ENCODE results near the gene FAR2. TPM values are rescaled to one million over a fixed set of nuclear protein-coding genes. Genes with fewer than 3 reads are reported as not detected.

FAR2 gene
- total RNA-seq, 1 donor from 2014 or later = 13.5 TPM

DNA sequence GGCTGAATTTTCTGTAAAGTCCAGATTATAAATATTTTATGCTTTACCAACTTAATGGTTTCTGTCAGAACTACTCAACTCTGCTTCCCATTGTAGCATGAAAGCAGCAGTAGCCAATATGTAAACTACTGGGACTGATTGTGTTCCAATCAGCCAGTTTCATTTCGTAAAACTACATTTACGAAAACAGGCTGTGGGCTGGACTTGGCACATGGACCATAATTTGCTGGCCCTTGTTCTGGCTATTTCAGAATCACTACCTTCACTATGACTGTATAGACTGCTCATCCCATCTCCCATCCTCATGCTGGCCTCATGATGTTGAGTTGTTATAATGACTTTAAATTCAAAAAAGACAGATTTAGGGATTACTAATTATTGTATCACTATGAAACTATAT lies 38.7 kb downstream of the FAR2 start:
- TF ChIP-seq, protein P1, sequence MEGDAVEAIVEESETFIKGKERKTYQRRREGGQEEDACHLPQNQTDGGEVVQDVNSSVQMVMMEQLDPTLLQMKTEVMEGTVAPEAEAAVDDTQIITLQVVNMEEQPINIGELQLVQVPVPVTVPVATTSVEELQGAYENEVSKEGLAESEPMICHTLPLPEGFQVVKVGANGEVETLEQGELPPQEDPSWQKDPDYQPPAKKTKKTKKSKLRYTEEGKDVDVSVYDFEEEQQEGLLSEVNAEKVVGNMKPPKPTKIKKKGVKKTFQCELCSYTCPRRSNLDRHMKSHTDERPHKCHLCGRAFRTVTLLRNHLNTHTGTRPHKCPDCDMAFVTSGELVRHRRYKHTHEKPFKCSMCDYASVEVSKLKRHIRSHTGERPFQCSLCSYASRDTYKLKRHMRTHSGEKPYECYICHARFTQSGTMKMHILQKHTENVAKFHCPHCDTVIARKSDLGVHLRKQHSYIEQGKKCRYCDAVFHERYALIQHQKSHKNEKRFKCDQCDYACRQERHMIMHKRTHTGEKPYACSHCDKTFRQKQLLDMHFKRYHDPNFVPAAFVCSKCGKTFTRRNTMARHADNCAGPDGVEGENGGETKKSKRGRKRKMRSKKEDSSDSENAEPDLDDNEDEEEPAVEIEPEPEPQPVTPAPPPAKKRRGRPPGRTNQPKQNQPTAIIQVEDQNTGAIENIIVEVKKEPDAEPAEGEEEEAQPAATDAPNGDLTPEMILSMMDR (conservative IDR thresholded peaks at IDR 0.05; ENCODE audit: low read depth, low read length) = no peak
- DNase-seq (ENCODE audit: low read depth) = no peak

DNA sequence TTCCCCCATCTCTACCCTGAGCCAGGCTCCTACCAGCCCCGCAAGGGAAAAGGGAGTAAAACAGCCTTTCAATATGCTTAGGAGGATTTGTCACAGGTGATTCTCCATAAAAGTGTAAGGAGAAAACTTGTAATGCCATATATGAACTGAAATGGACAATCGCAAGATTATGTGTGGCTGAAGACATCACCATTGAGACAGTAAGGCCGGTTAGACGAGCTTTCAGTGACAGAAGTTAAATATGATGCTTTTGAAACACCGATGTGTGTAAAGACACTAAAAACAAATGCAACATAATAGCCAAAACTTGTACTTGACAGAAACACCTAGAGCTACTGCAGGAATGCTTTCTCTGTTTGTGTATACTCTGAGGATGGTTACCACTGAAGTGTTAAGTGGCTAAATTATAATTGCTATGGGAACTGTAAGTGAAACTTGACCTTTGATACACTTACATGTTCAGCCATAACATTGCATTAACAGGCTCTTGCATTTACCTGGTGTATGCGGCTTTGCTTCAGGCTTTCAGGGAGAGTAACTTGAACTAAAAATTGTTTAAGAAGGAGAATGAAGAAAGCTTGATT lies 42.3 kb downstream of the FAR2 start:
- H3K4me3 ChIP-seq (ENCODE audit: low read depth, low read length) = no peak overlapping the region
- TF ChIP-seq, protein P1 (conservative IDR thresholded peaks at IDR 0.05; ENCODE audit: low read depth, low read length) = no peak
- no peak for DNase-seq (ENCODE audit: low read depth)

More for the DNA sequence above, 38.7 kb downstream of the FAR2 start:
- no peak overlapping the region for H3K4me3 ChIP-seq (ENCODE audit: low read depth, low read length)

DNA sequence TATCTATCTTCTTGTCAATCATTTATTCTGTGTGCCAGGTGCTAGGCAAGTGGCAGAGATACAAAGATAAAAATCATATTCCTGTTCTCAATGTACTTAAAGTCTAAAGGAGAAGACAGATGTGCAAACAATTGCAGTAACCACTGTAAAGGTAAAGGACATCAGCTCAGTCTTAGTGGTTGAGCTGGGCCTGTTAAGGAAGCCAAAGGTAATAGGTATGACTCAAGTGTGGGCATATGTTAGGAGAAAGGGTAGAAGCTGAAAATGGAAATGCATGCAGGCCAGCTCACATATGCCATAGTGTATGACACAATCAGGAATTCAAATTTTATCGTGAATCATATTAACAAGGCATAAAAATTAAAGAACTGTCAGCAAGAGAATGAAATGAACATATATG lies 49.8 kb downstream of the FAR2 start:
- no peak overlapping the region for H3K4me3 ChIP-seq (ENCODE audit: low read depth, low read length)
- TF ChIP-seq, protein P1 (conservative IDR thresholded peaks at IDR 0.05; ENCODE audit: low read depth, low read length) = no peak
- no peak for DNase-seq (ENCODE audit: low read depth)

DNA sequence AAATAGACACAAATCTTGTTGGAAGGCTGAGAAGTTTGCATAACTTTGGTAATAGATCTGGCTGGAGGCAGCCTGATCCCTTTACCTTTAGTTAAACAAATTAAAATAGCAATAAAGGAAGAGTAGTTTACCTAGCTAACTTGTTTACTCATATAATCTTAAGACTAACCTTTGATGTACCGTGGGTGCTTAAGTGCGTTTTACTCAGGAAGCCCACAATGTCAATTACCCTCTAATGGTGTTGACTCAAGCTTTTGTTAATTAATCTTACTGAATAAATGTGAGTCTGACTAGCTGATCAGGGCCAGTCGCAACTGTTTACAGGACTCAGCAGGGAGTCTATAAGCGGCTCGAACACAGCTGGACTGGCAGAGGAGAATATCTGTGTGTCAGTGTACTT lies 51.5 kb downstream of the FAR2 start:
- TF ChIP-seq, protein P1 (conservative IDR thresholded peaks at IDR 0.05; ENCODE audit: low read depth, low read length) = no peak
- no peak overlapping the region for H3K4me3 ChIP-seq (ENCODE audit: low read depth, low read length)
- no peak for DNase-seq (ENCODE audit: low read depth)

DNA sequence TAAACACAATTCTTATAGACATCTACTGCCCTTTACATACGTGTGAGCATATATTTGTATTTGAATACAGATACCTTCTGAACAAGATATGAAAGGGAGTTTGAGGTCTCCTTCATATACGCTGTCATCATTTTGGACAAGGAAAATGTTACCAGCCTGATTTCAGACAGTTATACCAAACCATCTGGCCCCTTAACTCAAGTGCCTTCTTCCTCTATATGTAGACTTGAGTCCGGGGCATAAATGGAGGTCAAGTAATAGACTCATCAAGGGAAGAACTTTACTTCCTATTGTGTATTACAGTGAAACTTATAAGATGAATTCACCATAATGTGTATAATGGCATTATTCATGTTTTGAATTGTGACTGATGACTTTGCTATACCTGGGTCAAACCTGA lies 52.2 kb downstream of the FAR2 start:
- DNase-seq (ENCODE audit: low read depth) = no peak
- TF ChIP-seq, protein P1 (conservative IDR thresholded peaks at IDR 0.05; ENCODE audit: low read depth, low read length) = no peak
- no peak overlapping the region for H3K4me3 ChIP-seq (ENCODE audit: low read depth, low read length)

DNA sequence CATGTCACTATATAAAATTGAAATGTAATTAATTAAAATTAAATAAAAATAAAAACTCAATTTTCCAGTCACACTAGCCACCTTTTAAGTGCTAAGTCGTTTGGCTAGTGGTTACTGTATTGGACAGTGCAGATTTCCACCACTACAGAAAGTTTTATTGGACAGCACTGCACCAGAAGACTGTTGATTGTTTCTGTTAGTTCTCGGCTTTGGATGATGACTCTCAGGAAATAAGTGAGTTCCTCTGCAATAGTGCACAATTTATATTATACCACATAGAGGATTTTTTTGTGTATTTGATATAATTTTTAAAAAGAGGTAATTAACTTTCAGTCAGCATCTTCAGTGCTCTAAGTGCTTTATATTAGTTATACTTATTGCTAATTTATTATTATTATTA lies 52.7 kb downstream of the FAR2 start:
- TF ChIP-seq, protein P1 (conservative IDR thresholded peaks at IDR 0.05; ENCODE audit: low read depth, low read length) = no peak
- no peak for DNase-seq (ENCODE audit: low read depth)
- H3K4me3 ChIP-seq (ENCODE audit: low read depth, low read length) = no peak overlapping the region

DNA sequence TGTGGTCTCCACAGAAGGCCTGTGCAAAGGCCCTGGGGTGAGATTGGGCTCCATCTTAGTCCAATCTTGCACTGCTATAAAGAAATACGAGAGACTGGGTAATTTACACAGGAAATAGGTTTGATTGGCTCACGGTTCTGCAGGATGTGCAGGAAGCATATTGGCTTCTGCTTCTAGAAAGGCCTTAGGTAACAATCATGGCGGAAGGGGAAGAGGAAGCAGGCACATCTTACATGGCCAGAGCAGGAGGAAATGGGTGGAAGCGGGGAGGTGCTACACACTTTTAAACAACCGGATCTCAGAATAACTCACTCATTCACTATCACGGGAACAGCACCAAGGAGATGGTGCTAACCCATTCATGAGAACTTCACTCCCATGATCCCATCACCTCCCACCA lies 55.4 kb downstream of the FAR2 start:
- H3K4me3 ChIP-seq (ENCODE audit: low read depth, low read length) = no peak overlapping the region
- DNase-seq (ENCODE audit: low read depth) = no peak
- TF ChIP-seq, protein P1 (conservative IDR thresholded peaks at IDR 0.05; ENCODE audit: low read depth, low read length) = no peak
